Measurements from ENCODE around the gene IGFL4.

IGFL4 gene

GRCh38 chr19:46040952-46041500 is at the start of gene IGFL4:
IGFL4 (minus strand) TSS chr19:46041002; CDS start chr19:46040962, 40 bp downstream.
- DNase-seq, result no peak
- intact Hi-C loops (cut with DNase I), result no loop called here

- peak in 1 of 10 donors; percentile 11 for DNase-seq
- intact Hi-C loops (cut with DNase I), result no loop called here
Observed at GRCh38 chr19:46090444-46090843, 49.6 kb upstream of the IGFL4 start.

- intact Hi-C loops (cut with DNase I), result no loop called here
- DNase-seq, result no peak
Observed at GRCh38 chr19:46089432-46089831, 48.6 kb upstream of the IGFL4 start.

GRCh38 chr19:46088101-46088500 is 47.3 kb upstream of the IGFL4 start:
- no peak for DNase-seq
- intact Hi-C loops (cut with DNase I), result no loop called here

DNA sequence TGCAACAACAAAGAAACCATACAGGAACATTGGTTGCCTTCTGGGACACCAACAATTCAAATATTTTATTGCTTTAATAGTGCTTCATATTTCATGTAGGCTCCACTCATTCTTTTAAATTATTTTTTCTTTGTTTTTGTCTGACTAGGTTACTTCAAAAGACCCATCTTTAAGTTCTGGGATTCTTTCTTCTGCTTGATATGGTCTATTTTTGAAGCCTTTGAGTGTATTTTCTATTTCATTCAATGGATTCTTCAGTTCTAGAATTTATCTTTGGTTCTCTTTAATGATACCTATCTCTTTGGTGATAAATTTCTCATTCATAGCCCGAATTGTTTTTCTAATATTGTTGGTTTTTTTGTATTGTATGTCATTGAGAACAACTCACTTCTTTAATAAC is 45.1 kb upstream of the IGFL4 start:
- DNase-seq, result no peak
- intact Hi-C loops (cut with DNase I), result no loop called here

GRCh38 chr19:46082728-46083050 is 41.9 kb upstream of the IGFL4 start:
- DNase-seq, result no peak
- intact Hi-C loops (cut with DNase I), result loop anchor here (2.0 kb wide), 1 partner anchor 106 kb away; no protein-coding TSS in a partner anchor

DNA sequence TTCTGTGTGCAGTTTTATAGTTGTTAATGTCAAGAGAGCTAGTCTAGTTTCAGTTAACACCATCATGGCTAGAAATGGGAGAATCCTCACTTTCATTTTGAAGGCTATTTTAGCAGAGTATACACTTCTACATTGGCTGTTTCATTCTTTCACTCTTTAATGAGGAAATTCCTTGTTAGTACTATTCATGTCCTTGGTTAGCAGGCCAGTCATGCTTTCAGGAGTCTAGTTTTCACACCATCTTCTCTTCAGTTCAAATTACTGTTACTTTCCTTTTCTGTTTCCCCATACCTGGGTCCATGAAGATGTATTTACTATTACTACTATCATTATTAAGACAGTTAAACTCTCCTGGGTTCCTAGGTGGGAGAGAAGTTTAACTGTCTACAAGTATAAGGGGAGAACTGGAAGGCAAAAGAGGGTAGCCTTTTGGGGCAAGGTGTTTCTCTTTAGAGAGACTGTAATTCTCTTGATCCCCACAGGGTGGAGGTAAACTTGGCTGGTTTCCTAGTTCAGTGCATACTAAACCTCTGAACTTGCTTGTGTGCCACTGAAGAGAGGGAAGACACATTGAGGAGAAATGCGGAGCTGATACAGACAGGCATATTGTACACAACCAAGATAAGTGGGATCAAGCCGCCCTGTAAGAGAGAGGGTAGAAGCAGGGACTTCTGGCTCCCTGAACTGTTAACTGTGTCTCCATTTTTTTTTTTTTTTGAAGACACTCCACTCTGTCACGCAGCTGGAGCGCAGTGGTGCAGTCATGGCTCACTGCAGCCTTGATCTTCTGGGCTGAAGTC is 41.3 kb upstream of the IGFL4 start:
- DNase-seq, result no peak
- intact Hi-C loops (cut with DNase I), result loop anchor here (2.0 kb wide), 1 partner anchor 107 kb away; no protein-coding TSS in a partner anchor

DNA sequence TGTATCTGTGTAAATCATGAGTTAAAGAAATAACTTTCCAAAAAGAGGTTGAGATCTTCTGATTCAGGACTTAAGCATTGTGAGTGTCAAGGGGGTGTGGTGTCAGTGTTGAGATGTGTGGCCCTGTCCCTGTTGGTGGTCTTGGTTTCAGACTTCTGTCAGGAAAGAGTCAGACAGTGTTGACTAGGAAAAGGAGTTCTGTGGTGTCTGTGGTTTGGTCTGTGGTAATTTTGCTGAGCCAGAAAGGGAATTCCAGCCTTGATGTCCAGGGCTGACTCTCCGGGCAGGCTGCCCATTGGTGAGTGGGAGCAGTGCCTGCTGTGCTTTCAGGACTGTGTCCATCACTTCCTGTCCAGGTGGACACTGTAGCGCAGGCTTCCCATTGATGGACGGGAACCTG is 39.8 kb upstream of the IGFL4 start:
- intact Hi-C loops (cut with DNase I), result no loop called here
- DNase-seq, result no peak

GRCh38 chr19:46079576-46079975 is 38.8 kb upstream of the IGFL4 start:
- intact Hi-C loops (cut with DNase I), result loop anchor here (10.0 kb wide), 1 partner anchor 175 kb away; the partner anchor contains the start of gene MYPOP
- no peak for DNase-seq

DNA sequence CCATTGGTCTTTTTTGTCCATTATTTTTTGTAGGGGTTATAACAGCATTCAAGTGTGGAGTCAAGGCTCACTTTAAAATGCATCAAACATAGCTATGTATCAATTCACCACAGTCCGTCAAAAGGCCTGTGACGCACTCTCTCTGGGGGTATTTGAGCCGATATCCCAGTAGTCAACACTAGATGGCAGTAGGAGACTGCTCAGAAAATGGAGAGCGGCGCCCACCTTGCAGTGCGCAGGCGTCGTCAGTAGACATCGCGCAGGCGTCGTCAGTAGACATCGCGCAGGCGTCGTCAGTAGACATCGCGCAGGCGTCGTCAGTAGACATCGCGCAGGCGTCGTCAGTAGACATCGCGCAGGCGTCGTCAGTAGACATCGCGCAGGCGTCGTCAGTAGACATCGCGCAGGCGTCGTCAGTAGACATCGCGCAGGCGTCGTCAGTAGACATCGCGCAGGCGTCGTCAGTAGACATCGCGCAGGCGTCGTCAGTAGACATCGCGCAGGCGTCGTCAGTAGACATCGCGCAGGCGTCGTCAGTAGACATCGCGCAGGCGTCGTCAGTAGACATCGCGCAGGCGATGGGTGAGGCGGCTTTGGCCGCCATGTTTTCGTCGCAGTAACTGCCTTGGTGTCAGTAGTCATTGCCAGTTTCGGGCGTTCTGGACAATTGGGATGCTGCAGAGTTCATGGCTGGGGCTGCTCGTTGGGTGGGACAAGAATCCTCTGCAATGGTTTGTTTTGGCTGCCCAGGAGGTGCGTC is 38.0 kb upstream of the IGFL4 start:
- DNase-seq, result peak; percentile 42 to 94 (median 60)
- intact Hi-C loops (cut with DNase I), result loop anchor here (10.0 kb wide), 1 partner anchor 174 kb away; the partner anchor contains the start of gene MYPOP

GRCh38 chr19:46077815-46078167 is 37.0 kb upstream of the IGFL4 start:
- intact Hi-C loops (cut with DNase I), result loop anchor here (1.0 to 10.0 kb wide), 3 partner anchors 48 to 188 kb away; partner anchors contain the start of gene MYPOP
- DNase-seq, result no peak

DNA sequence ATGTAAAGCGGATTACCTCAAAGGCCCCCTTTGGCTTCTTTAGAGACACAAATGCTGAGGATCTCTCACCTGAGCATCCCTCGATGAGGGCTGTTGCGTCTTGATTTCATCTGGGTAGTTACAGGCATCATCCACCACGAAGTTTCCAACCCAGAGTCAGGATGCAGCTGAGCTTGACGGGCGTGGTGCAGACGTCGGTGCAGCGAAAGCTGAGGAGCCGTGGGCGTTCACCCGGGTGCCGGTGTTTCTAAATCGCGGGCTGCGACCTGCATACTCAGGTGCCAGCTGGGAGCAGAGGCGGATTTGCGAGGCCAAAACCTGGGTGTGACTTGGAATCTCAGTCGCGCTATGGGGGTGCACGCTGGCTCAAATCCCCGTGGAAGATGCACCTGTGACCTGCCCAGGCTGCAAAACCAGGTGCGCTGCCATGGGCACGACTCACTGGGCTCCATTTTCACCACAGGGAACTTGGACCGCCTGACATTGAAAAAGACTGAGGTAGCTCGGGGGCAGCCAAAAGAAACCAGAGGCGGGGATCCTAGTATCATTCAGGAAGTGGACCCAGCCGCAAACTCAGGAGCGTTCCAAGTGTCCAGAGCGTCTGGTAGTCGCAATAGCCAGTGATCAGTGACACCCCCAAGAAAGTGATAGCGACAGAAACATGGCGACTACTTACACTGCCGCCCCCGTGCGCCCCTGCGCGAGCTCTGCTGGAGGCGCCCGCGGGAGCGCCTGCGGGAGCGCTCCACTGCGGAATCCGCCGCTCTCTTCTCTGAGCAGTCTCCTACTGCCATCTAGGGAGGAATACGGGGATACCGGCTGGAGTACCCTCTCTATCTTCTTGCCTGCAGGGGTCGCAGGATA is 36.4 kb upstream of the IGFL4 start:
- intact Hi-C loops (cut with DNase I), result loop anchor here (1.0 to 10.0 kb wide), 3 partner anchors 48 to 188 kb away; partner anchors contain the start of gene MYPOP
- peak; percentile 62 to 98 (median 80) for DNase-seq

GRCh38 chr19:46076031-46076880 is 35.5 kb upstream of the IGFL4 start:
- DNase-seq, result no peak
- intact Hi-C loops (cut with DNase I), result loop anchor here (10.0 kb wide), 1 partner anchor 171 kb away; the partner anchor contains the start of gene MYPOP

DNA sequence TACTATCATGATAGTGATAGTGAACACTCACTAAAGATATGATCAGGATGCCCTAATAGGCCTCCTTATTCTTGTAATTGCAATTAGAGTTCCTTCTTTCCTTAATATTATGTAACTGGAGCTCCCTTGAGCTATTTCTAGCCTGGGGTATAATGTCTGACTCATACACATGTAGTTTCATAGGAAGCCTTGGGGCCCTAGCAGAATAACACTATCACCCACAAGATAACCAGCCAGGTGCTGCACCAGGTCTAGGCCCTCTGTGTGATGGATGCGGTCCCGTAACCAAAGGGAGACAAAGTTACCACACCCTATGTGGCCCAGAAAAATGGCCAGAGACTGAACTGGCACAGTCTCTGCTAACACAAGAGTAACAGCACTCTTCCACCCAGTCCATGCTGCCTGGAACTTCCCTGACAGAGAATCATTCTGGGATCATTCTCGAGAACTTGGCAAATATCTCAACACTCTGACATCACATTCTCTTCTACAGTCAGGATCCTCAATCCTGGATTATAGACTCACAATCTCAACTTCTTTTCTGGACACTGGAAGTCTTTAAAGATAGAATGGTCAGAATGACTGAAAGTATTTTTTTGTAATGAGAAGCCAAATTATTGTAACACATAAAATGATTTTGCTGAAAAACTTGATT is 32.6 kb upstream of the IGFL4 start:
- no peak for DNase-seq
- intact Hi-C loops (cut with DNase I), result loop anchor here (10.0 kb wide), 1 partner anchor 169 kb away; the partner anchor contains the start of gene MYPOP

DNA sequence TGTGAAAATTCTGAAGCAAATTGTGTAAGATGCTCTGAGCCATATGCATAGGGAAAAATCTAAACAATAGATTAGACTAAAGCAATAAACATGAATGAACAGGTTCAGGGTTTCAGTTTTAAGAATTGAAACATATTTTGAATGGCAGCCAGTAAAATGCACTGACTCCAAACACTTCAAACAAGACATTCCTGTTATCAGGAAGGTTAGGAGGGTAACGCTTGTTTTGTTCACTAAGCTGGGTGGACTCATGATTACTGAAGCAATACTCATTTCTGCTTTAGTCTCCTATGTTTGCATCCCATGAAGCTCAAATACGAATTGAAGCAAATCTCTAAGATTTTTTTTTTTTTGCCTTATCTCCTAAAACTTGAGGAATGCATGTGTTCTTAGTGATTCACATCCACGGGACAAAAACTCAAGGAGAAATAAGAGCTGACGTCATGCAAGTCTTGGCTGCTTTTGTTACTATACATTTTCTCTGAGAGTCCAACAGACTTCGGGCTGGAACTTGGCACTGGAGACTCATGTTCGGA is 29.1 kb upstream of the IGFL4 start:
- DNase-seq, result no peak
- intact Hi-C loops (cut with DNase I), result loop anchor here (10.0 kb wide), 1 partner anchor 165 kb away; the partner anchor contains the start of gene MYPOP

DNA sequence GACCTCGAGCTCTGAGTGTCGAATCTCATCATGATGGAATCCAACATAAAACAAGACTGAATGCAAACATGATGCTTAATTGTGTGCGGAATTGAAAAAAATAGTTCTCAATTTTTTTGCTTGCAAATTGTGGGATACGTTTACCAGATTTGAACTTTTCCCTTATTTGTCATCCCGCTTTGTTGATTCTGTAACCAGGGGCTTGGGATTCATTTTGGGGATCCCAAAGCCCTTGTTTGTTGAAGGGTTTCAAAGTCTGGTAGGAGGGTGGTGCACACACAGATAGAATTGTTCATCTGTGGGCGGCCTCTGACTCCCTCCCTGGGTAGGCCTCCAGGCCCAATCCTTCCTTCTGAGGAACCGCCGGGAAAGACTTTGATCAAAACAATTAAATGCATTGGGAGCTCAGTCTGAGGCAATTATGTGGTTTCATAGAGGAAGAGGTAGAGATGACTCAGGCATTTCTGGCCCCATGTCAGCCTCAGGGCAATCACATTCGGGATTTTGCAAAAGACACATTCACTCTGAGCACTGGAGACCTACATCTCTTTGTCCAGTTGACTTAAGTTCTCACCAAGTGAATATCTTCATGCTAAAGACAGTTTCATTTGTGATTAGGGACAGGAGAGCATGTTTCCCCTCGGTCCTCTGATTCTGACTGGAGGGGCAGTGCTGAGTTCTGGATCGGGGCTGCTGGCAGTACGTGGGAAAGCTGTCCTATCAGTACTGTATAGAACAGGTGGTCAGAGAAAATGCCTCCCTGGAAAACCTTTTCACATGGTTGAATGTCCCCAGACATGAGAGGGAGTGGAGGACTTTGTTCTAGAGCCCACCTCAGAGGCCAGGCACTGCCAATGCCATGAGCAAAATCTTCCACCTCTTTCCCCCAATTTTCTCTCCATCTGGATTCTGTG is 27.8 kb upstream of the IGFL4 start:
- intact Hi-C loops (cut with DNase I), result no loop called here
- DNase-seq, result no peak

DNA sequence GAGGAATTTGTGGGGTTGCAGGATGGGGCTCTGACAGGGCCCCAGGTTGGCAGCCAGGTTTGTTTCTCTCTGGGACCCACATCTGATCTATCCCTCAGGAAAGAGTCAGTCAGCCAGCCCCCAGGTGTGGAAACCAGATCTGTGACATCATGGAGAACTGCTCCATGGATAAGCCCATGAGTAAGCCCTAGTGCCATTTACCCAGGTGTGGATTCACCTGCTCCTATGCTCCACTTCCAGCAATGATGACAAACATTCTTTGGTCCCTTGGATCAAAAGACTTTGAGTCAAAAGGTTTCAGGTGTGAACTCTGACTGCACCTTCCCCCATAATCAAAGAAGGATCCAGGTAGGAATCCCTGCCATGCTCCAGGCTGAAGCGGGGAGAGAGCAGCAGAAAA is 26.9 kb upstream of the IGFL4 start:
- intact Hi-C loops (cut with DNase I), result no loop called here
- no peak for DNase-seq
